RWPE2 (cell line): ENCODE results near the gene PEAK1.

Experiments
- ATAC-seq: fragments of 200-7000 bp; cut with Tn5 transposase; 3 replicates; pipeline ENCODE4 v1.9.1; 2021; ENCODE audit warnings: low read depth
- DNase-seq: peaks from one replicate; pipeline ENCODE4 v3.0.0-alpha.2; 2020; ENCODE audit warnings: low spot score
- H3K27ac ChIP-seq: fragments of 450-650 bp; 2 replicates; pipeline ENCODE4 v1.5.1; 2017; ENCODE audit warnings: mild to moderate bottlenecking; ENCODE audit not compliant: poor library complexity, severe bottlenecking
- H3K27me3 ChIP-seq: fragments of 250-450 bp; sonication (Bioruptor Pico); 2 replicates; pipeline ENCODE4 v1.5.1; 2021; ENCODE audit warnings: mild to moderate bottlenecking, moderate library complexity; ENCODE audit not compliant: insufficient read depth, poor library complexity, severe bottlenecking
- H3K36me3 ChIP-seq: fragments of 250-450 bp; sonication (Bioruptor Pico); 2 replicates; pipeline ENCODE4 v1.5.1; 2020; ENCODE audit warnings: low read depth, mild to moderate bottlenecking, moderate library complexity
- H3K4me1 ChIP-seq: fragments of 250-450 bp; sonication (Bioruptor Pico); 2 replicates; pipeline ENCODE4 v1.5.1; 2021; ENCODE audit warnings: mild to moderate bottlenecking, moderate library complexity; ENCODE audit not compliant: insufficient read depth, poor library complexity, severe bottlenecking
- H3K4me3 ChIP-seq: fragments of 250-450 bp; sonication (Bioruptor Pico); 2 replicates; pipeline ENCODE4 v1.5.1; 2021; ENCODE audit warnings: mild to moderate bottlenecking, moderate library complexity; ENCODE audit not compliant: severe bottlenecking
- H3K9me3 ChIP-seq: fragments of 250-450 bp; sonication (Bioruptor Pico); 2 replicates; pipeline ENCODE4 v1.5.1; 2021; ENCODE audit warnings: mild to moderate bottlenecking, moderate library complexity; ENCODE audit not compliant: severe bottlenecking
- CTCF ChIP-seq: fragments of 450-650 bp; IDR thresholded peaks from one replicate; pipeline ENCODE4 v1.5.1; 2017; ENCODE audit warnings: mild to moderate bottlenecking, moderate library complexity; ENCODE audit not compliant: poor library complexity, severe bottlenecking

The PEAK1 gene

DNA sequence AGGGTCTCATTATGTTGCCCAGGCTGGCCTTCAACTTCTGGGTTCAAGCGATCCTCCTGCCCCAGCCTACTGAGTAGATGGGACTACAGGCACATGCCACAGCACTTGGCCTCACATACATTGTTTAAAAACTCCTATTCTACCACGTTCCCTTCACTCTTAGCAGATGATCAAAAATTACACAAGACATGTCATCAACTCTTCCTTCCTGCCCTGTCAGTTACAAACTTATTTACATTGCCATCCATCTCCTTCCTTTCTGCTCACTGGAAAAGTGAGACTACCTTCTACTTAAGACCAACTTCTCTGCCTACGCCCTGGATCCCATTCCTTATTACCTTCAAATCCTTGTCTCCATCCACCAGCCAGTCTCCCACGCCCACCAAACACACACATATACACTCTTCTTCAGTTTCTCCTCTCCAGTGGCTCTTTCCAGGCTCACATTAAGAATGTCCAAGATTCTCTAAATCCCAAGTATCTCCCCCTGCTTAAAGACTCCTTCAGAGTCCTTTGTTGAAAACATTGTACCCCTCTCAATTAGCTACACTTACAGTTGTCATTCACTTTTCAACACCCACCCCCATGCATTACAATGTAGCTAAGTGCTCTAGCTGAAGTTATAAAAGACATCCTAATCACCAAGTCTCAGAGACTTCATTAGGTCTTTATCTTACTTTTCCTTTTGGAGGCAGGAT is 4.3 kb downstream of the PEAK1 start:
- Histone ChIP-seq H3K9me3 (no peaks in the 10 kb centered on the region), H3K27ac (no peak overlapping the region), H3K4me3 (no peak overlapping the region), H3K36me3 (no peaks in the 10 kb centered on the region), H3K27me3 (no peaks in the 10 kb centered on the region), H3K4me1 (peaks cover 13% of the 10 kb centered on the region)
- no peak for TF ChIP-seq CTCF
- DNase-seq (no peak), ATAC-seq (no peak)

DNA sequence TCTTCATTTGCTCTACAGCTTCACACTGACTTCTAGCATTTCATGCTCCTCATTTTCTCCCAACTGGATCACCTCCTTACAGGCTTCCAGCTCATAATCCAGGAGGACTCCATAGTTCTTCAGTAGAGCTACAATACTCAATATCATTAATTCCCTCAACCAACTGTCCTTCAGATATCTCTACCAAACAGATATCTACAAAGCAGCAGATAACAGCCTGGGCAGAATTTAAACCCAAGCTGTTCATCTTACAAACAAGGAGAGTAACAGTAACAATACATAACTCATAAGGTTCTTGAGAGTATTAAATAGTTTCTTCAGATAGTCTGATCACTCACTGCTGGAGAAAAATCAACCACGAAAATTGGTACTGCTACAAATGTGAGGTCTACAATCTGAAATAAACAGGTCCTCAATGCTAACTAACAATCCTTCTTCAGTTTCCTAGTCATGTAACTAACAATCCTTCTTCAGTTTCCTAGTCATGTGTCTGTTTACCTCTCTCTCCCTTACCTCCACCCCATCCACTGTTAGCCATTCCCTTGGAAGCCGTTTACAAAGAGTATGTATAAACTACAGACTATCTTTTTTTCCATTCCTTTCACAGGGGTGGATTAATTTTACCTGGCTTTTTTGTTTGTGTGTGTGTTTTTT is 5.0 kb downstream of the PEAK1 start:
- Histone ChIP-seq H3K9me3 (no peaks in the 10 kb centered on the region), H3K36me3 (no peaks in the 10 kb centered on the region), H3K27me3 (no peaks in the 10 kb centered on the region), H3K4me1 (peaks cover 13% of the 10 kb centered on the region), H3K4me3 (no peak overlapping the region), H3K27ac (no peak overlapping the region)
- DNase-seq (no peak), ATAC-seq (no peak)
- no peak for TF ChIP-seq CTCF

- DNase-seq = no peak
- no peak for TF ChIP-seq CTCF
- no peak overlapping the region for H3K27ac ChIP-seq
- ATAC-seq = no peak
- H3K4me3 ChIP-seq = no peak overlapping the region
- H3K4me1 ChIP-seq = peaks cover 11% of the 10 kb centered on the region
- no peaks in the 10 kb centered on the region for H3K9me3 ChIP-seq
- H3K36me3 ChIP-seq = no peaks in the 10 kb centered on the region
- no peaks in the 10 kb centered on the region for H3K27me3 ChIP-seq
Observed at GRCh38 chr15:77413699-77414349, 6.1 kb downstream of the PEAK1 start.

DNA sequence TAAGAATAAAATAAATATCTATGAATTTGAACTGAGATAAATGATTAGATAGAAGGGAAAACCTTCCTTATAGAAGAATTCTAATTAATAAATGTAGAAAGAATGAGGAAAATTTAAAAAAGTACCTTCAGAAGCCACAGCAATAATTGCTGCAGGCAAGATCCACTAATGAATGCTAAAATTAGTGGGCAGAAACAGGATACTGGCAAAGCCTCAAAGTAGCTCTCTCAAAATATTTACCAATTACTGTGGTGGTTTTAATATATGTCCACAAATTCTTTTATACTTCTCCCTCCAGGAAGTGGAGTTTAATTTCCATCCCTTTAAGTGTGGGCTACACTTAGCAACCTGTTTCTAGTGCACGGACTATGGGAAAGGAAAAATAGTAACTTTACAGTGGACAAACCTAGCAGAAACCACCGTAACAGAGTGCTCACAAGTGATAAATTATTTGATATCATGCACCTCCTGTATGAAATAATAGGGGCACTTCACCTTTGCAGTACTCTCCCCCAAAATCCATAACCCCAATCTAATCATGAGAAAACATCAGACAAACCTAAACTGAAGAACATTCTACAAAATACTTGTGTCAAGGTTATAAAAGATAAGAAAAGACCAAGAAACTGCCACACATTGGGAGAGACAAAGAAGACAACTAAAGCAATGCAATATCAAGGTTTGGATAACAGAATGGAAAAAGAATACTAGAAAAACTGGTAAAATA is 6.8 kb downstream of the PEAK1 start:
- no peak for TF ChIP-seq CTCF

More for the DNA sequence above, 6.8 kb downstream of the PEAK1 start:
- ATAC-seq = no peak
- DNase-seq = no peak
- no peak overlapping the region for H3K27ac ChIP-seq
- H3K4me3 ChIP-seq = no peak overlapping the region
- H3K9me3 ChIP-seq = no peaks in the 10 kb centered on the region
- H3K36me3 ChIP-seq = no peaks in the 10 kb centered on the region
- no peaks in the 10 kb centered on the region for H3K27me3 ChIP-seq
- H3K4me1 ChIP-seq = peaks cover 4% of the 10 kb centered on the region
